Lung (tissue), 12 donors: ENCODE data around the gene TUBB4B. TPM values are rescaled to one million over a fixed set of nuclear protein-coding genes. Genes with fewer than 3 reads are reported as not detected.

ENCODE experiments used
- ATAC-seq: fragments of 200-7000 bp; cut with Tn5 transposase; one replicate; pipeline ENCODE4 v1.9.1; 2020; ENCODE audit warnings: moderate number of reproducible peaks; ENCODE audit not compliant: insufficient read depth, low FRiP score
- DNase-seq, 3 donors: peaks; one replicate each; pipeline ENCODE4 v3.0.0-alpha.2; 2013 to 2017
- H3K27ac ChIP-seq, 2 donors: one replicate each; pipeline ENCODE4 v1.5.1; 2013; ENCODE audit warnings: mild to moderate bottlenecking in 2 of 2, moderate library complexity in 2 of 2, control low read depth in 1 of 2, inconsistent platforms in 1 of 2, low read depth in 1 of 2, low read length in 1 of 2
- H3K27me3 ChIP-seq, 3 donors: one replicate each; pipeline ENCODE4 v1.5.1; 2013; ENCODE audit warnings: low read length in 2 of 3; ENCODE audit not compliant: control insufficient read depth in 3 of 3, insufficient read depth in 3 of 3
- H3K36me3 ChIP-seq, 4 donors: one replicate each; pipeline ENCODE4 v1.5.1; 2013; ENCODE audit warnings: low read length in 4 of 4, mild to moderate bottlenecking in 1 of 4, moderate library complexity in 1 of 4; ENCODE audit not compliant: control insufficient read depth in 4 of 4, insufficient read depth in 4 of 4
- H3K4me1 ChIP-seq, 5 donors: one replicate each; pipeline ENCODE4 v1.5.1; 2013; ENCODE audit warnings: low read length in 5 of 5, mild to moderate bottlenecking in 2 of 5, moderate library complexity in 1 of 5; ENCODE audit not compliant: control insufficient read depth in 5 of 5, insufficient read depth in 5 of 5
- H3K4me3 ChIP-seq: one replicate; pipeline ENCODE4 v1.5.1; 2013; ENCODE audit warnings: mild to moderate bottlenecking, control low read depth, moderate library complexity
- H3K9ac ChIP-seq, 2 donors: one replicate each; pipeline ENCODE4 v1.5.1; 2013; ENCODE audit warnings: low read length in 2 of 2, control low read depth in 1 of 2; ENCODE audit not compliant: insufficient read depth in 1 of 2
- H3K9me3 ChIP-seq, 4 donors: one replicate each; pipeline ENCODE4 v1.5.1; 2013; ENCODE audit warnings: low read length in 3 of 4, mild to moderate bottlenecking in 1 of 4, moderate library complexity in 1 of 4; ENCODE audit not compliant: control insufficient read depth in 4 of 4, insufficient read depth in 3 of 4
- CTCF ChIP-seq: IDR thresholded peaks from 2 replicates; pipeline ENCODE4 v1.5.1; 2012; ENCODE audit warnings: mild to moderate bottlenecking; ENCODE audit errors: control extremely low read depth, extremely low read depth
- WGBS, 2 donors: extraction: QIAGEN DNeasy Blood & Tissue Kit; methylation state at CpG; one replicate each; pipeline ENCODE4 v1.1.7; 2013; 5-methylcytosine and 5-hydroxymethylcytosine counted together
- polyA plus RNA-seq, 2 donors: library from polyadenylated mRNA; stranded (reverse); fragments of 200-250 nt; gene quantifications; one replicate each; pipeline ENCODE4 v1.2.1, GENCODE V29; 2013
- total RNA-seq, 2 donors: library from RNA; depleted of rRNA in 1 of 2; stranded (reverse); fragments of >200 nt in 1 of 2; gene quantifications; one replicate each; pipeline ENCODE4 v1.2.1, GENCODE V29; 2014 to 2021
- donor health status: control.
- donor health status: control.
- donor health status: Bipolar disorder and iron deficiency.
- donor health status: healthy.
- donor health status: DM: yes; HTN: yes; CAD: no.

The TUBB4B gene
- total and polyA plus RNA-seq, 4 donors = 163 to 505 (median 332) TPM

GRCh38 chr9:137277329-137278041 is 36.4 kb downstream of the TUBB4B start, which contains the start of gene TOR4A:
Gene TOR4A, plus strand, starts transcription at chr9:137277726. Its CDS starts 964 bp downstream, at chr9:137278690.
- peaks cover 0 to 37% (median 6%) of the 10 kb centered on the region in 4 donors for H3K36me3 ChIP-seq
- 3 to 8% methylated on average over 23 to 25 of the region's 25 CpGs for WGBS, 2 donors
- peak; percentile 88 for ATAC-seq
- H3K9me3 ChIP-seq = peaks cover 0 to 4% (median 0%) of the 10 kb centered on the region in 4 donors
- H3K4me1 ChIP-seq = peaks cover 0 to 32% (median 4%) of the 10 kb centered on the region in 5 donors
- peak; percentile 70 to 85 (median 71) for DNase-seq
- no peaks in the 10 kb centered on the region for H3K27me3 ChIP-seq
- peak within 1 kb of the TSS; percentile 94 to 97 for H3K27ac ChIP-seq
- H3K4me3 ChIP-seq = peak within 1 kb of the TSS; percentile 71
- no peak within 1 kb of the TSS for H3K9ac ChIP-seq
- peak; percentile 3 for TF ChIP-seq CTCF

GRCh38 chr9:137278061-137278701 is 37.1 kb downstream of the TUBB4B start:
- H3K27me3 ChIP-seq = no peaks in the 10 kb centered on the region
- no peak for ATAC-seq
- H3K4me1 ChIP-seq = peaks cover 0 to 32% (median 4%) of the 10 kb centered on the region in 5 donors
- TF ChIP-seq CTCF = no peak
- peak overlapping the region; percentile 71 for H3K4me3 ChIP-seq
- WGBS, 2 donors = 6 to 10% methylated on average over 44 to 54 of the region's 54 CpGs
- peak overlapping the region; percentile 94 to 97 for H3K27ac ChIP-seq
- H3K36me3 ChIP-seq = peaks cover 0 to 31% (median 2%) of the 10 kb centered on the region in 4 donors
- DNase-seq = no peak
- H3K9me3 ChIP-seq = peaks cover 0 to 4% (median 0%) of the 10 kb centered on the region in 4 donors
- H3K9ac ChIP-seq = no peak overlapping the region

- Histone ChIP-seq H3K4me3 (peak overlapping the region; percentile 40), H3K9ac (no peak overlapping the region), H3K27ac (peak overlapping the region; percentile 46 to 94), H3K4me1 (peaks cover 0 to 29% (median 4%) of the 10 kb centered on the region in 5 donors), H3K27me3 (no peaks in the 10 kb centered on the region), H3K9me3 (peaks cover 0 to 4% (median 0%) of the 10 kb centered on the region in 4 donors), H3K36me3 (peaks cover 0 to 30% (median 2%) of the 10 kb centered on the region in 4 donors)
- DNase-seq = no peak
- WGBS, 2 donors = 82 to 84% methylated on average over 139 of the region's 139 CpGs
- no peak for ATAC-seq
- TF ChIP-seq CTCF = no peak
Observed at GRCh38 chr9:137278721-137279711, 37.9 kb downstream of the TUBB4B start.
